ENCODE results near the gene CFAP97D1. TPM values are rescaled to one million over a fixed set of nuclear protein-coding genes. Genes with fewer than 3 reads are reported as not detected.

Gene CFAP97D1
- total RNA-seq, 1 experiment from 2014 or later = 0.13 TPM

GRCh38 chr17:43813386-43813785, 33.2 kb downstream of the CFAP97D1 start:
- ChIA-PET POLR2A (no interaction called here), CTCF (interaction anchor here (0.5 to 4.7 kb wide), 19 partner anchors 10 to 167 kb away, joined by 3 to 78 read pairs (median 3); partner anchors contain the start of genes CD300LG and DUSP3)
- H3K4me1 Mint-ChIP-seq = peaks cover 24% of the 10 kb centered on the region
- no peaks in the 10 kb centered on the region for H3K27me3 Mint-ChIP-seq (ENCODE audit: low read depth)
- no peak overlapping the region for H3K4me3 Mint-ChIP-seq
- DNase-seq (ENCODE audit: low spot score) (no peak), ATAC-seq (no peak)
- H3K27ac Mint-ChIP-seq = no peak overlapping the region
- no peak for TF ChIP-seq TP53 (CRISPR knock-in tag; IDR thresholded peaks at IDR 0.05)
- TF ChIP-seq OVOL2 (CRISPR knock-in tag; IDR thresholded peaks at IDR 0.05; ENCODE audit: borderline replicate concordance) = no peak
- no peak for TF ChIP-seq ELF4 (CRISPR knock-in tag; IDR thresholded peaks at IDR 0.05; ENCODE audit: low read depth)
- TF ChIP-seq ZNF423 (CRISPR knock-in tag; IDR thresholded peaks at IDR 0.05) = no peak
- TF ChIP-seq ZNF671 (CRISPR knock-in tag; IDR thresholded peaks at IDR 0.05) = no peak
- no peak for TF ChIP-seq PREB (CRISPR knock-in tag; IDR thresholded peaks at IDR 0.05; ENCODE audit: borderline replicate concordance)
- no peak for TF ChIP-seq CTCF (IDR thresholded peaks at IDR 0.05)
- TF ChIP-seq NR2C2 (CRISPR knock-in tag; IDR thresholded peaks at IDR 0.05) = no peak
- TF ChIP-seq TEAD1 (CRISPR knock-in tag; IDR thresholded peaks at IDR 0.05) = no peak
- no peak for TF ChIP-seq ZNF121 (CRISPR knock-in tag; IDR thresholded peaks at IDR 0.05)
- TF ChIP-seq NR1H2 (CRISPR knock-in tag; IDR thresholded peaks at IDR 0.05) = no peak
- peaks cover 7% of the 10 kb centered on the region for H3K36me3 Mint-ChIP-seq
- H3K9me3 Mint-ChIP-seq = no peaks in the 10 kb centered on the region

- CTCF ChIA-PET = interaction anchor here (0.6 to 4.7 kb wide), 18 partner anchors 10 to 166 kb away, joined by 3 to 78 read pairs (median 4); partner anchors contain the start of genes CD300LG and DUSP3
- Mint-ChIP-seq H3K9me3 (no peaks in the 10 kb centered on the region), H3K27ac (peak overlapping the region; percentile 1), H3K36me3 (peaks cover 5% of the 10 kb centered on the region), H3K4me3 (no peak overlapping the region), H3K4me1 (peaks cover 24% of the 10 kb centered on the region), H3K27me3 (ENCODE audit: low read depth) (no peaks in the 10 kb centered on the region)
- POLR2A ChIA-PET = no interaction called here
- ATAC-seq (peak; percentile 90), DNase-seq (ENCODE audit: low spot score) (peak; percentile 53)
- TF ChIP-seq ZBTB21 (CRISPR knock-in tag; IDR thresholded peaks at IDR 0.05; ENCODE audit: borderline replicate concordance) = no peak
- no peak for TF ChIP-seq JUN (CRISPR knock-in tag; IDR thresholded peaks at IDR 0.05)
- no peak for TF ChIP-seq ZNF396 (CRISPR knock-in tag; IDR thresholded peaks at IDR 0.05; ENCODE audit: borderline replicate concordance)
- TF ChIP-seq ARID4B (CRISPR knock-in tag; IDR thresholded peaks at IDR 0.05; ENCODE audit: borderline replicate concordance) = no peak
- TF ChIP-seq SP1 (CRISPR knock-in tag; conservative IDR thresholded peaks at IDR 0.05) = no peak
- TF ChIP-seq USF1 (CRISPR knock-in tag; IDR thresholded peaks at IDR 0.05) = no peak
- TF ChIP-seq PRRX2 (CRISPR knock-in tag; IDR thresholded peaks at IDR 0.05) = no peak
- TF ChIP-seq ELF4 (CRISPR knock-in tag; IDR thresholded peaks at IDR 0.05; ENCODE audit: low read depth) = no peak
- no peak for TF ChIP-seq AFF4 (CRISPR knock-in tag; IDR thresholded peaks at IDR 0.05; ENCODE audit: borderline replicate concordance)
- TF ChIP-seq IRF2 (CRISPR knock-in tag; IDR thresholded peaks at IDR 0.05; ENCODE audit: borderline replicate concordance, low read depth) = no peak
- no peak for TF ChIP-seq ZNF121 (CRISPR knock-in tag; IDR thresholded peaks at IDR 0.05)
- no peak for TF ChIP-seq TCF7 (CRISPR knock-in tag; IDR thresholded peaks at IDR 0.05; ENCODE audit: low read depth)
- TF ChIP-seq NFE2L1 (CRISPR knock-in tag; IDR thresholded peaks at IDR 0.05) = no peak
- no peak for TF ChIP-seq TEAD4 (CRISPR knock-in tag; IDR thresholded peaks at IDR 0.05)
Measured at GRCh38 chr17:43814026-43814425, 33.8 kb downstream of the CFAP97D1 start.
